ENCODE measurements around the gene SPATA25. TPM values are rescaled to one million over a fixed set of nuclear protein-coding genes. Genes with fewer than 3 reads are reported as not detected.

The SPATA25 gene
- polyA plus RNA-seq, 1 donor (not counting 4 experiments of a cell fraction or from before 2014, with no cell fraction given), result not detected

DNA sequence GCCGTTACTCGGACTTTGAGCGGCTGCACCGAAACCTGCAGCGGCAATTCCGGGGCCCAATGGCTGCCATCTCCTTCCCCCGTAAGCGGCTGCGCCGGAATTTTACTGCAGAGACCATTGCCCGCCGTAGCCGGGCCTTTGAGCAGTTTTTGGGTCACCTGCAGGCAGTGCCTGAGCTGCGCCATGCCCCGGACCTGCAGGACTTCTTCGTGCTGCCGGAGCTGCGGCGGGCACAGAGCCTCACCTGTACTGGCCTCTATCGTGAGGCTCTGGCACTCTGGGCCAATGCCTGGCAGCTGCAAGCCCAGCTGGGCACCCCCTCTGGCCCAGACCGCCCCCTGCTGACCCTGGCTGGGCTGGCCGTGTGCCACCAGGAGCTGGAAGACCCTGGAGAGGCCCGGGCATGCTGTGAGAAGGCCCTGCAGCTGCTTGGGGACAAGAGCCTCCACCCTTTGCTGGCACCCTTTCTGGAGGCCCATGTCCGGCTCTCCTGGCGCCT is 46.7 kb downstream of the SPATA25 start:
- no peak overlapping the region for H3K4me2 ChIP-seq (ENCODE audit: control insufficient read depth, extremely low read depth, insufficient read depth, low read depth, low read length)
- no peaks in the 10 kb centered on the region for H3K9me3 ChIP-seq (ENCODE audit: control insufficient read depth, low read depth, low read length)
- no peaks in the 10 kb centered on the region for H3K9me1 ChIP-seq (ENCODE audit: control insufficient read depth, extremely low read depth, insufficient read depth, low read length)
- H3K79me2 ChIP-seq (ENCODE audit: control insufficient read depth, insufficient read depth, low read length), result no peaks in the 10 kb centered on the region
- H3K27me3 ChIP-seq (ENCODE audit: control insufficient read depth, extremely low read depth, insufficient read depth, low read length), result no peaks in the 10 kb centered on the region
- dilution Hi-C loops (cut with MboI; ENCODE audit: extremely low pct_ligation_motif_present, low sequenced_read_pairs), result no loop called here
- DNase-seq (ENCODE audit: low read depth, low spot score), result no peak
- H2AFZ ChIP-seq (ENCODE audit: control insufficient read depth, low read length), result no peak overlapping the region
- no peaks in the 10 kb centered on the region for H4K20me1 ChIP-seq (ENCODE audit: control insufficient read depth, extremely low read depth, insufficient read depth, low read length)
- peaks cover 2% of the 10 kb centered on the region for H3K4me1 ChIP-seq (ENCODE audit: control insufficient read depth, extremely low read depth, insufficient read depth, low read length)
- peaks cover 17 to 20% of the 10 kb centered on the region in 2 experiments for H3K36me3 ChIP-seq (ENCODE audit: control insufficient read depth in 2 of 2, extremely low read depth in 1 of 2, insufficient read depth in 2 of 2, low read length in 2 of 2)
- TF ChIP-seq, protein P1, sequence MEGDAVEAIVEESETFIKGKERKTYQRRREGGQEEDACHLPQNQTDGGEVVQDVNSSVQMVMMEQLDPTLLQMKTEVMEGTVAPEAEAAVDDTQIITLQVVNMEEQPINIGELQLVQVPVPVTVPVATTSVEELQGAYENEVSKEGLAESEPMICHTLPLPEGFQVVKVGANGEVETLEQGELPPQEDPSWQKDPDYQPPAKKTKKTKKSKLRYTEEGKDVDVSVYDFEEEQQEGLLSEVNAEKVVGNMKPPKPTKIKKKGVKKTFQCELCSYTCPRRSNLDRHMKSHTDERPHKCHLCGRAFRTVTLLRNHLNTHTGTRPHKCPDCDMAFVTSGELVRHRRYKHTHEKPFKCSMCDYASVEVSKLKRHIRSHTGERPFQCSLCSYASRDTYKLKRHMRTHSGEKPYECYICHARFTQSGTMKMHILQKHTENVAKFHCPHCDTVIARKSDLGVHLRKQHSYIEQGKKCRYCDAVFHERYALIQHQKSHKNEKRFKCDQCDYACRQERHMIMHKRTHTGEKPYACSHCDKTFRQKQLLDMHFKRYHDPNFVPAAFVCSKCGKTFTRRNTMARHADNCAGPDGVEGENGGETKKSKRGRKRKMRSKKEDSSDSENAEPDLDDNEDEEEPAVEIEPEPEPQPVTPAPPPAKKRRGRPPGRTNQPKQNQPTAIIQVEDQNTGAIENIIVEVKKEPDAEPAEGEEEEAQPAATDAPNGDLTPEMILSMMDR (optimal IDR thresholded peaks at IDR 0.05 in 1 of 3, IDR thresholded peaks at IDR 0.05 in 1 of 3, conservative IDR thresholded peaks at IDR 0.05 in 1 of 3; ENCODE audit: extremely low read depth in 1 of 3, insufficient read depth in 2 of 3, low read length in 3 of 3), result no peak
- no peak for TF ChIP-seq EZH2 (IDR thresholded peaks at IDR 0.05; ENCODE audit: low read length)
- FAIRE-seq, result no peak
- no peak overlapping the region for H3K4me3 ChIP-seq (ENCODE audit: control insufficient read depth in 2 of 3, extremely low read depth in 1 of 3, insufficient read depth in 2 of 3, low read depth in 1 of 3, low read length in 3 of 3)
- no peak overlapping the region for H3K9ac ChIP-seq (ENCODE audit: control insufficient read depth, extremely low read depth, insufficient read depth, low read length)
- H3K27ac ChIP-seq (ENCODE audit: control insufficient read depth, insufficient read depth, low read length), result no peak overlapping the region

DNA sequence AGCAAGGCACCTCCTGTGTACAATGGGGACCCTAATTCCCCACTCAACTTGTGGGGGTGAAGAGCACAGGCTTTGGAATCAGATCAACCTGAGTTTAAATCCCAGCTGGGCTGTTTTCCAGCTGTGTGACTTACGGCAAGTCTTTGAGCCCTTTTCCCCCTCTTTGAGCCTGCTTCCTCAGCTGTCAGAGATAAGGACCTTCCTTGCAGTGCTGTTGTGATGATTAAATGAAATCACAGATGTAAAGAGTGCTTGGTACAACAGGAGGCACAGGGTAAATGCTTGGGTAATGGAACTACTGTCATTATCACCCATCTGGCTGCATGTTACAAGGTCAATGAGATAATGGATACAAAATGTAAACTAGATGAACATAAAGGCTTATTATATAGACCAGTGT is 50.6 kb downstream of the SPATA25 start:
- no peak overlapping the region for H3K27ac ChIP-seq (ENCODE audit: control insufficient read depth, insufficient read depth, low read length)
- FAIRE-seq, result no peak
- H3K27me3 ChIP-seq (ENCODE audit: control insufficient read depth, extremely low read depth, insufficient read depth, low read length), result no peaks in the 10 kb centered on the region
- H3K36me3 ChIP-seq (ENCODE audit: control insufficient read depth in 2 of 2, extremely low read depth in 1 of 2, insufficient read depth in 2 of 2, low read length in 2 of 2), result peaks cover 3% of the 10 kb centered on the region in 2 experiments
- H3K4me3 ChIP-seq (ENCODE audit: control insufficient read depth in 2 of 3, extremely low read depth in 1 of 3, insufficient read depth in 2 of 3, low read depth in 1 of 3, low read length in 3 of 3), result no peak overlapping the region
- no peak overlapping the region for H2AFZ ChIP-seq (ENCODE audit: control insufficient read depth, low read length)
- no peaks in the 10 kb centered on the region for H4K20me1 ChIP-seq (ENCODE audit: control insufficient read depth, extremely low read depth, insufficient read depth, low read length)
- H3K79me2 ChIP-seq (ENCODE audit: control insufficient read depth, insufficient read depth, low read length), result no peaks in the 10 kb centered on the region
- no peaks in the 10 kb centered on the region for H3K9me3 ChIP-seq (ENCODE audit: control insufficient read depth, low read depth, low read length)
- H3K4me1 ChIP-seq (ENCODE audit: control insufficient read depth, extremely low read depth, insufficient read depth, low read length), result peaks cover 24% of the 10 kb centered on the region
- dilution Hi-C loops (cut with MboI; ENCODE audit: extremely low pct_ligation_motif_present, low sequenced_read_pairs), result no loop called here
- no peak for DNase-seq (ENCODE audit: low read depth, low spot score)
- H3K4me2 ChIP-seq (ENCODE audit: control insufficient read depth, extremely low read depth, insufficient read depth, low read depth, low read length), result no peak overlapping the region
- no peak for TF ChIP-seq EZH2 (IDR thresholded peaks at IDR 0.05; ENCODE audit: low read length)
- TF ChIP-seq, protein P1 (optimal IDR thresholded peaks at IDR 0.05 in 1 of 3, IDR thresholded peaks at IDR 0.05 in 1 of 3, conservative IDR thresholded peaks at IDR 0.05 in 1 of 3; ENCODE audit: extremely low read depth in 1 of 3, insufficient read depth in 2 of 3, low read length in 3 of 3), result no peak
- no peak overlapping the region for H3K9ac ChIP-seq (ENCODE audit: control insufficient read depth, extremely low read depth, insufficient read depth, low read length)
- H3K9me1 ChIP-seq (ENCODE audit: control insufficient read depth, extremely low read depth, insufficient read depth, low read length), result peaks cover 2% of the 10 kb centered on the region

Other genes with a start within 250 kb of the SPATA25 start
- not detected in 3 replicates for gene WFDC11, start 217.4 kb downstream of the SPATA25 start, polyA plus RNA-seq
- not detected in 3 replicates for gene WFDC13, start 185.6 kb downstream of the SPATA25 start, polyA plus RNA-seq
- 0.10 TPM in 1 of 3 replicates, not detected in the others for gene WFDC10B, start 182.6 kb downstream of the SPATA25 start, polyA plus RNA-seq
- gene SPINT4, start 165.3 kb downstream of the SPATA25 start, polyA plus RNA-seq, result not detected in 3 replicates
- gene WFDC3, start 95.7 kb downstream of the SPATA25 start, polyA plus RNA-seq, result 0.58 to 1.5 TPM (median 1.0 TPM) in 3 replicates
- 24.9 to 43.3 TPM (median 36.1 TPM) in 3 replicates for gene DNTTIP1, start 95.7 kb downstream of the SPATA25 start, polyA plus RNA-seq
- gene UBE2C, start 75.0 kb downstream of the SPATA25 start, polyA plus RNA-seq, result 9.1 to 69.8 TPM (median 46.6 TPM) in 3 replicates
- 0.16 TPM in 1 of 3 replicates, not detected in the others for gene TNNC2, start 60.3 kb downstream of the SPATA25 start, polyA plus RNA-seq
- 5.2 to 8.6 TPM (median 6.9 TPM) in 3 replicates for gene SNX21, start 53.8 kb downstream of the SPATA25 start, polyA plus RNA-seq
- 23.9 to 41.5 TPM (median 24.3 TPM) in 3 replicates for gene ACOT8, start 30.2 kb downstream of the SPATA25 start, polyA plus RNA-seq
- gene ZSWIM3, start 30.0 kb downstream of the SPATA25 start, polyA plus RNA-seq, result 2.0 to 2.7 TPM (median 2.3 TPM) in 3 replicates
- 4.3 to 4.9 TPM (median 4.4 TPM) in 3 replicates for gene ZSWIM1, start 6.4 kb downstream of the SPATA25 start, polyA plus RNA-seq
- gene NEURL2, start 3.6 kb upstream of the SPATA25 start, polyA plus RNA-seq, result 0.49 to 0.97 TPM (median 0.54 TPM) in 3 replicates
- gene CTSA, start 3.7 kb upstream of the SPATA25 start, polyA plus RNA-seq, result 38.6 to 69.4 TPM (median 48.6 TPM) in 3 replicates
- gene PLTP, start 24.5 kb upstream of the SPATA25 start, polyA plus RNA-seq, result 26.3 to 58.1 TPM (median 46.5 TPM) in 3 replicates
- 5.4 to 12.7 TPM (median 7.0 TPM) in 3 replicates for gene PCIF1, start 47.1 kb upstream of the SPATA25 start, polyA plus RNA-seq
- gene ZNF335, start 84.6 kb upstream of the SPATA25 start, polyA plus RNA-seq, result 5.8 to 9.1 TPM (median 6.8 TPM) in 3 replicates
- 0.18 to 1.1 TPM (median 0.68 TPM) in 3 replicates for gene MMP9, start 121.3 kb upstream of the SPATA25 start, polyA plus RNA-seq
- 0.42 to 1.0 TPM in 2 of 3 replicates, not detected in the other for gene SLC12A5, start 141.6 kb upstream of the SPATA25 start, polyA plus RNA-seq
- 12.8 to 23.9 TPM (median 17.6 TPM) in 3 replicates for gene NCOA5, start 202.3 kb upstream of the SPATA25 start, polyA plus RNA-seq
- gene CD40, start 230.7 kb upstream of the SPATA25 start, polyA plus RNA-seq, result 13.4 to 16.7 TPM (median 16.4 TPM) in 3 replicates